Esophagus (tissue), 2 donors: Measurements from ENCODE around the gene SLC38A8. TPM values are rescaled to one million over a fixed set of nuclear protein-coding genes. Genes with fewer than 3 reads are reported as not detected.

Source experiments
- H3K27ac ChIP-seq, 2 donors: one replicate each; pipeline ENCODE4 v1.5.1; 2013; ENCODE audit warnings: low read depth in 2 of 2, mild to moderate bottlenecking in 2 of 2, inconsistent platforms in 1 of 2, low read length in 1 of 2, moderate library complexity in 1 of 2
- H3K27me3 ChIP-seq, 2 donors: one replicate each; pipeline ENCODE4 v1.6.1; 2013; ENCODE audit warnings: low read length in 2 of 2, control low read depth in 1 of 2, mild to moderate bottlenecking in 1 of 2; ENCODE audit not compliant: insufficient read depth in 2 of 2, control insufficient read depth in 1 of 2
- H3K36me3 ChIP-seq, 2 donors: one replicate each; pipeline ENCODE4 v1.6.1; 2013; ENCODE audit warnings: low read length in 1 of 2; ENCODE audit not compliant: control insufficient read depth in 2 of 2, insufficient read depth in 2 of 2
- H3K4me1 ChIP-seq, 2 donors: one replicate each; pipeline ENCODE4 v1.6.1; 2013; ENCODE audit warnings: low read length in 1 of 2; ENCODE audit not compliant: control insufficient read depth in 2 of 2, insufficient read depth in 2 of 2
- H3K4me3 ChIP-seq, 2 donors: one replicate each; pipeline ENCODE4 v1.5.1; 2013; ENCODE audit warnings: low read length in 2 of 2, mild to moderate bottlenecking in 2 of 2, low read depth in 1 of 2, moderate library complexity in 1 of 2
- H3K9me3 ChIP-seq, 2 donors: one replicate each; pipeline ENCODE4 v1.6.1; 2013; ENCODE audit warnings: mild to moderate bottlenecking in 2 of 2, low read depth in 1 of 2, low read length in 1 of 2, moderate library complexity in 1 of 2; ENCODE audit not compliant: control insufficient read depth in 2 of 2, insufficient read depth in 1 of 2
- WGBS, 2 donors: extraction: QIAGEN DNeasy Blood & Tissue Kit; methylation state at CpG; one replicate each; pipeline ENCODE4 v1.1.7; 2013; 5-methylcytosine and 5-hydroxymethylcytosine counted together
- polyA plus RNA-seq, 2 donors: library from polyadenylated mRNA; stranded (reverse); fragments of 200-250 nt; gene quantifications; one replicate each; pipeline ENCODE4 v1.2.3, GENCODE V29; 2013
- donor health status: healthy with polysubstance abuse.
- donor health status: Bipolar disorder and iron deficiency.

SLC38A8 gene
- polyA plus RNA-seq, 2 donors = 0.06 TPM; not detected in 1

- Histone ChIP-seq H3K4me3 (no peak overlapping the region), H3K27ac (no peak overlapping the region), H3K4me1 (peaks cover 3% of the 10 kb centered on the region in 2 donors), H3K36me3 (no peaks in the 10 kb centered on the region), H3K9me3 (no peaks in the 10 kb centered on the region), H3K27me3 (no peaks in the 10 kb centered on the region)
- 76 to 77% methylated on average over 15 of the region's 15 CpGs for WGBS, 2 donors
Observed at GRCh38 chr16:84027625-84028024, 15.0 kb downstream of the SLC38A8 start.

GRCh38 chr16:84026606-84027005, 16.0 kb downstream of the SLC38A8 start:
- WGBS, 2 donors = 78 to 82% methylated on average over 10 of the region's 10 CpGs
- peak overlapping the region in 1 of 2 donors; percentile 17 for H3K27ac ChIP-seq
- no peaks in the 10 kb centered on the region for H3K36me3 ChIP-seq
- H3K27me3 ChIP-seq = no peaks in the 10 kb centered on the region
- H3K9me3 ChIP-seq = peaks cover 0 to 2% of the 10 kb centered on the region in 2 donors
- H3K4me1 ChIP-seq = peaks cover 3% of the 10 kb centered on the region in 2 donors
- H3K4me3 ChIP-seq = no peak overlapping the region

- Histone ChIP-seq H3K4me3 (no peak overlapping the region), H3K36me3 (no peaks in the 10 kb centered on the region), H3K4me1 (peaks cover 3% of the 10 kb centered on the region in 2 donors), H3K27me3 (no peaks in the 10 kb centered on the region), H3K9me3 (peaks cover 0 to 4% of the 10 kb centered on the region in 2 donors), H3K27ac (peak overlapping the region in 1 of 2 donors; percentile 69)
- WGBS, 2 donors = 42 to 53% methylated on average over 9 of the region's 9 CpGs
Observed at GRCh38 chr16:84024854-84025253, 17.7 kb downstream of the SLC38A8 start.

DNA sequence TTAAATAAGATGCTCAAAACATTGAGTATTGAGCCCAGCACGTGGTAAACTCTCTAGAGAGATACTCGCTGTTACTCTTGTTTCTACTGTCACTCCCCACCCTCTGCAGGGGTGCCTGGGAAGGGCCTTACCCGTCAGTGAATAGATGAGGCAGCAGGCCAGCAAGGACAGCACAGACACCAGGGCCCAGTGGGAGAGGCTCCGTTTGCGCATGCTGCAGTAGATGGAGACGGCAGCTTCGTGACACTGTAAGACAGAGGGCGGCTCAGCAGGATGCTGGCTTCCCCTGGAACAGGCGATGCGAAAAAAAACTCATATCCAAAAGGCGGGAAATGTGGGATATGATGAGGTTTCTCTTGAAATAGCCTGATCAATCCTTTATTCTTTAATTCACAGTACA, 20.0 kb downstream of the SLC38A8 start:
- H3K9me3 ChIP-seq = peaks cover 0 to 6% of the 10 kb centered on the region in 2 donors
- 70 to 80% methylated on average over 11 of the region's 11 CpGs for WGBS, 2 donors
- H3K27me3 ChIP-seq = no peaks in the 10 kb centered on the region
- H3K4me3 ChIP-seq = no peak overlapping the region
- peaks cover 3% of the 10 kb centered on the region in 2 donors for H3K4me1 ChIP-seq
- no peak overlapping the region for H3K27ac ChIP-seq
- no peaks in the 10 kb centered on the region for H3K36me3 ChIP-seq

GRCh38 chr16:84021488-84021887, 21.1 kb downstream of the SLC38A8 start:
- H3K36me3 ChIP-seq = no peaks in the 10 kb centered on the region
- H3K27ac ChIP-seq = no peak overlapping the region
- 88 to 90% methylated on average over 5 of the region's 5 CpGs for WGBS, 2 donors
- H3K4me1 ChIP-seq = peaks cover 3% of the 10 kb centered on the region in 2 donors
- H3K9me3 ChIP-seq = peaks cover 0 to 7% of the 10 kb centered on the region in 2 donors
- no peaks in the 10 kb centered on the region for H3K27me3 ChIP-seq
- no peak overlapping the region for H3K4me3 ChIP-seq

DNA sequence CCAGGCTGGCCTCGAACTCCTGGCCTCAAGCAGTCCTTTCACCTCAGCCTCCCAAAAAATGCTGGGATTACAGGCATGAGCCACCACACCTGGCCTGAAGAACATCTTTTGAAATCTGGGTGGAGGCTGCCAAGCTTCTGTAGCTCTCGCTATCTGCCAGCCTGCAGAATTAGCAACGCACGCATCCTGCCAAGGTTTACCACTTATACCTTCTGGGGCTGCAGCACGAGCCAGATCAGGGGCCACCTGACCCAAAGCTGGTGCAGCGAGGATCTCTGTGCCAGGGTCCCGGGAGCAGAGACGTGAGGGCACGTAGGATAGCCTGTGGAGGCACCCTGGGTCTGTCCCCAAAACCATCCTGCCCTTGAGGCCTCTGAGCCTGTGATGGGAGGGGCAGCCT, 22.2 kb downstream of the SLC38A8 start:
- no peaks in the 10 kb centered on the region for H3K27me3 ChIP-seq
- peaks cover 0 to 3% of the 10 kb centered on the region in 2 donors for H3K4me1 ChIP-seq
- H3K4me3 ChIP-seq = no peak overlapping the region
- WGBS, 2 donors = 75 to 76% methylated on average over 9 of the region's 9 CpGs
- H3K27ac ChIP-seq = no peak overlapping the region
- H3K9me3 ChIP-seq = peaks cover 0 to 7% of the 10 kb centered on the region in 2 donors
- H3K36me3 ChIP-seq = no peaks in the 10 kb centered on the region

DNA sequence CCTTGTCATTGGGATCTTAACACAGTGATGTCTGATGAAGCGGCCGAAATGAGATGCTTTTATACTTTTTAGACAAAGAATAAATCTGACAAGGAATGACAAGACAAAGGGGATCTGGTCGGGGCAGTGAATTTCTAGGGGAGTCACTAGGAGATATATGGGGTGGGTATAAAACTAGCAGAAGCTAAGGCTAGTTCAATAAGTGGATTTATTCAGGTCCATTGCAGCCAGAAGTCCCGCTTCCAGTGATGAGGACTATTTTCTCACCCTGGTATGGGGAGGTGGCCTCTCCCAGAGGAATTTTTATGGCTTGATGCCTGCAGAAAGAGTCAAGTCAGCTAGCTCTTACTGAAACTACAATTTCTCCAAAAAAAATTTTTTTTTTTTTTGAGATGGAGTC, 23.9 kb downstream of the SLC38A8 start:
- Histone ChIP-seq H3K4me3 (no peak overlapping the region), H3K36me3 (no peaks in the 10 kb centered on the region), H3K4me1 (peaks cover 0 to 2% of the 10 kb centered on the region in 2 donors), H3K9me3 (peaks cover 4 to 10% of the 10 kb centered on the region in 2 donors), H3K27ac (no peak overlapping the region), H3K27me3 (no peaks in the 10 kb centered on the region)
- 85 to 91% methylated on average over 4 of the region's 4 CpGs for WGBS, 2 donors

GRCh38 chr16:84016477-84016876, 26.1 kb downstream of the SLC38A8 start:
- Histone ChIP-seq H3K27ac (no peak overlapping the region), H3K9me3 (peaks cover 4 to 8% of the 10 kb centered on the region in 2 donors), H3K4me3 (no peak overlapping the region), H3K27me3 (no peaks in the 10 kb centered on the region), H3K4me1 (peaks cover 0 to 2% of the 10 kb centered on the region in 2 donors), H3K36me3 (no peaks in the 10 kb centered on the region)
- 90 to 95% methylated on average over 12 of the region's 12 CpGs for WGBS, 2 donors

DNA sequence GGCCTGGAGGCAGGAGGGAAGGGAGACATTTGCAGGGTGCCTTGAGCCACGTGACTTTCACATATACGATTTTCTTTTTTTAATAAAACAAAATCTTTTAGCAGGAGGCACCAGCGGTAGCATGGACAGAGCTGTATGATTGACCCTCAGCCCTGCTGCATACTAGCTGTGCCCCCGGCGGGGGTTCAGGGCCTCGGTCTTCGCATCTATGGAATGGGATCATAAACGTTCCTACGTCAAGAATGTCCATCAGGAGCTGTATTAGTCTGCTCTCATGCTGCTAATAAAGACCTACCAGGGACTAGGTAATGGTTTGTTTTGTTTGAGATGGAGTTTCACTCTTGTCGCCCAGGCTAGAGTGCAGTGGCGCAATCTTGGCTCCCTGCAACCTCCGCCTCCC, 27.2 kb downstream of the SLC38A8 start:
- H3K4me3 ChIP-seq = no peak overlapping the region
- no peaks in the 10 kb centered on the region for H3K27me3 ChIP-seq
- WGBS, 2 donors = 83 to 84% methylated on average over 12 of the region's 12 CpGs

DNA sequence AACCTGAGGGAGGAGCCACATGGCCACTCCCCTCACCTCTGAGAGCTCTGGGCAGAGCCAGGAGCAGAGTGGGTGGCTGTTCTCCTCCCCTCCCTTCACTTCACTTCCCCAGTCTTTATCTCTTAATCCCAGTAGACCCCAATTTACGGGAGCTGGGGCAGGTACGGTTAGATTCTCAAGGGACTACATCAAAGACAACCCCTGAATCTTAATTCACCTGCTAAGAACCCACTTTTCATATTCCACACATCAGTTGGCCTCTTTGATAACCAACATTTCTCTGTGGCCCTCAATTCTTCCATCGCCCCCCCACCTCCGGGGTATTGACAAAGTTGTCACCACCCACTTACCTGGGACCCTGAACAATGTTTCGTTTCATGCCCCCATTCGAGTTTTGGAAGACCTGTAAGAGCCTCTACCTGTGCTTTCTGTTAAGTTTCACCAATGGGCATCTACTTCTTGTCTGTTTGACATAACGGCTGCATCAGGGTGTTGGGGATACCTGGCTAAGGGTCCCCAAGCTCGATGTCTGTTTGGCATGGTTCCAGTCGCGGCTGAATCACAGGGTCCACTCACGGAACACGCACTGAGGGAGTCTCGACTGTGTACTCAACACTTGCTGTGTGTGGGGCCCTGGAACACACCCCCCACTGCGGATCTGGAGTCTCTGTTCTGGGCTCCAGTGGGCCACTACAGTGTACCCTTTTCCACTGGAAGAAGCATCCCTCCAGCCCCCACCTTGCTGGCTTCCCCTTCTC, 27.8 kb downstream of the SLC38A8 start:
- no peaks in the 10 kb centered on the region for H3K27me3 ChIP-seq
- H3K4me3 ChIP-seq = no peak overlapping the region
- no peaks in the 10 kb centered on the region for H3K36me3 ChIP-seq
- H3K9me3 ChIP-seq = peaks cover 4 to 5% of the 10 kb centered on the region in 2 donors
- H3K27ac ChIP-seq = peak overlapping the region in 1 of 2 donors; percentile 16
- H3K4me1 ChIP-seq = peaks cover 0 to 2% of the 10 kb centered on the region in 2 donors
- WGBS, 2 donors = 69 to 71% methylated on average over 14 of the region's 14 CpGs

More for the DNA sequence above, 27.2 kb downstream of the SLC38A8 start:
- peaks cover 4 to 5% of the 10 kb centered on the region in 2 donors for H3K9me3 ChIP-seq
- no peak overlapping the region for H3K27ac ChIP-seq
- no peaks in the 10 kb centered on the region for H3K36me3 ChIP-seq
- H3K4me1 ChIP-seq = peaks cover 0 to 2% of the 10 kb centered on the region in 2 donors
